ENCODE data around the gene MYO3A. TPM values are rescaled to one million over a fixed set of nuclear protein-coding genes. Genes with fewer than 3 reads are reported as not detected.

MYO3A gene
- total and polyA plus RNA-seq, 2 of the 4 experiments (the other 2 are of a cell fraction): not detected

DNA sequence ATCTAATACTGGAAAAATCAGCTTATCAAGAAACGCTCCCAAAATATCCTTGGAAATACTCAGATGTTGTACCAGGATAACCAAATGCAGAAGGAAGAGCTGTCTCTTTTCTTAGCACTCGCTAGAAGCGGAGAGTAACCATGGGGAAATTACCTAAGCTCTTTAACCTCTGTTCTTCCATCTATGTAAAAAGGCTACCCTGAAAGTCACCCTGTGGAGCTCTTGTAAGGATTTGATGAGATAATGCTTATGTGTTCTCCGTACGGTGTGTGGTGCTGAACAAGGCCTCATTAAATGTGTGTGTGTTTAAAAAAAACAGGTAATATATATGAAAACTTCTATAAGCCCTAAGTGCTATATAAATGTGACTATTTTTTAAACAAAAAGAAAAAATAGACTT, 38.2 kb upstream of the MYO3A start:
- Histone ChIP-seq H3K36me3 (ENCODE audit: control insufficient read depth, insufficient read depth, low read length) (no peaks in the 10 kb centered on the region), H2BK120ac (ENCODE audit: low read depth, low read length) (no peak overlapping the region), H3K4ac (ENCODE audit: low read depth, low read length) (no peak overlapping the region), H3K4me3 (ENCODE audit: insufficient read depth, low read depth, low read length) (no peak overlapping the region), H2AK5ac (ENCODE audit: low read depth, low read length) (no peak overlapping the region), H4K5ac (ENCODE audit: low read depth, low read length) (no peak overlapping the region), H4K91ac (ENCODE audit: insufficient read depth, low read depth, low read length) (no peak overlapping the region), H3K4me2 (ENCODE audit: low read depth, low read length) (no peak overlapping the region), H2BK15ac (ENCODE audit: low read depth, low read length) (no peak overlapping the region), H3K27me3 (ENCODE audit: control insufficient read depth, insufficient read depth, low read length) (no peaks in the 10 kb centered on the region), H2AK9ac (replicated peaks; ENCODE audit: low read depth, low read length, poor library complexity) (no peak overlapping the region), H3K9me3 (ENCODE audit: control insufficient read depth, insufficient read depth, low read length) (peaks cover 11% of the 10 kb centered on the region), H3K14ac (replicated peaks; ENCODE audit: low read depth, low read length) (no peak overlapping the region), H3K9me1 (ENCODE audit: insufficient read depth, low read length) (no peaks in the 10 kb centered on the region), H3K56ac (ENCODE audit: extremely low read depth, insufficient read depth, low read length) (no peak overlapping the region), H3K18ac (ENCODE audit: low read depth, low read length) (no peak overlapping the region), H2BK20ac (ENCODE audit: low read depth, low read length) (no peak overlapping the region), H4K20me1 (ENCODE audit: insufficient read depth, low read length) (no peaks in the 10 kb centered on the region), H3K9ac (ENCODE audit: low read depth, low read length) (no peak overlapping the region), H4K8ac (ENCODE audit: low read depth in 2 of 2, low read length in 2 of 2) (no peak overlapping the region), H2AFZ (replicated peaks; ENCODE audit: low read length, poor library complexity) (no peak overlapping the region), H3K27ac (ENCODE audit: insufficient read depth, low read length) (no peak overlapping the region), H3K4me1 (ENCODE audit: control insufficient read depth, insufficient read depth, low read length) (no peaks in the 10 kb centered on the region), H3K79me1 (ENCODE audit: low read depth in 1 of 2, low read length in 2 of 2) (no peaks in the 10 kb centered on the region), H2BK5ac (ENCODE audit: low read depth, low read length, poor library complexity, severe bottlenecking) (no peak overlapping the region), H3K23ac (ENCODE audit: low read depth, low read length) (no peak overlapping the region)
- WGBS, 2 experiments (ENCODE audit: extremely low coverage in 2 of 2, insufficient read length in 1 of 2): no CpG with 5 or more reads among the region's 5 CpGs
- intact Hi-C loops (cut with micrococcal nuclease) (no loop called here), in situ Hi-C loops (cut with MboI; ENCODE audit: low sequenced_read_pairs) (no loop called here), dilution Hi-C loops (cut with HindIII; ENCODE audit: low sequenced_read_pairs, unreplicated experiment) (no loop called here)
- BruUV-seq (replicated peaks): no TSS peak
- DNase-seq: no peak
- TF ChIP-seq MXI1 (IDR thresholded peaks at IDR 0.05; ENCODE audit: borderline replicate concordance, low read depth, low read length): no peak
- TF ChIP-seq BHLHE40 (IDR thresholded peaks at IDR 0.05; ENCODE audit: low read depth, low read length): no peak
- CTCF ChIA-PET: interaction anchor here (1.1 kb wide), 1 partner anchor 20 kb away, joined by 4 read pairs; no protein-coding TSS in a partner anchor
- no peak for ATAC-seq (ENCODE audit: low read depth)
- POLR2A ChIA-PET (ENCODE audit: unreplicated experiment): no interaction called here
